Activated CD8-positive, alpha-beta T cell treated with anti-CD3 and anti-CD28 coated beads for 36 hours (primary cell): ENCODE measurements around the gene ITPKB. TPM values are rescaled to one million over a fixed set of nuclear protein-coding genes. Genes with fewer than 3 reads are reported as not detected.

Source experiments
- ATAC-seq: fragments of 200-7000 bp; cut with Tn5 transposase; one replicate; pipeline ENCODE4 v1.10.0; 2021; ENCODE audit warnings: mild to moderate bottlenecking, moderate library complexity
- CTCF ChIA-PET: fragments of 350-600 bp; sonication (Branson Sonifier 250); formaldehyde crosslinking; loops from one replicate; lab custom pipeline; 2021; ENCODE audit warnings: antibody characterized with exemption; lab: Charles Lee
- POLR2A ChIA-PET: fragments of 350-600 bp; sonication (Branson Sonifier 250); formaldehyde crosslinking; loops from one replicate; lab custom pipeline; 2021; ENCODE audit warnings: antibody characterized with exemption; lab: Charles Lee
- DNase-seq: peaks from one replicate; pipeline ENCODE4 v3.0.0-alpha.2; 2020
- H3K27ac Mint-ChIP-seq: one replicate; pipeline ENCODE4 v1.8.0; 2021; ENCODE audit warnings: mild to moderate bottlenecking, mixed read lengths
- H3K27me3 Mint-ChIP-seq: one replicate; pipeline ENCODE4 v1.8.0; 2021; ENCODE audit warnings: mixed read lengths
- H3K36me3 Mint-ChIP-seq: one replicate; pipeline ENCODE4 v1.8.0; 2021; ENCODE audit warnings: low read depth, mixed read lengths
- H3K4me1 Mint-ChIP-seq: one replicate; pipeline ENCODE4 v1.8.0; 2021; ENCODE audit warnings: low read depth, mixed read lengths
- H3K4me3 Mint-ChIP-seq: one replicate; pipeline ENCODE4 v1.8.0; 2021; ENCODE audit warnings: mild to moderate bottlenecking, moderate library complexity, mixed read lengths
- H3K9me3 Mint-ChIP-seq: one replicate; pipeline ENCODE4 v1.8.0; 2021; ENCODE audit warnings: mixed read lengths
- intact Hi-C: fragments of 100-400 bp; cut with micrococcal nuclease; formaldehyde crosslinking; loops from one replicate; pipeline ENCODE4 v1.10.0; 2022
- total RNA-seq, 2 experiments: library from RNA; stranded (reverse); gene quantifications; one replicate each; pipeline ENCODE4 v1.2.3, GENCODE V29; 2021
- TF ChIP-seq, protein P1 (sequence below): fragments of 200-600 bp; IDR thresholded peaks from one replicate; pipeline ENCODE4 v1.8.0; 2022; ENCODE audit warnings: antibody characterized with exemption, mild to moderate bottlenecking

The ITPKB gene
- total RNA-seq, 2 experiments from 2014 or later = 40.8 to 42.6 TPM

DNA sequence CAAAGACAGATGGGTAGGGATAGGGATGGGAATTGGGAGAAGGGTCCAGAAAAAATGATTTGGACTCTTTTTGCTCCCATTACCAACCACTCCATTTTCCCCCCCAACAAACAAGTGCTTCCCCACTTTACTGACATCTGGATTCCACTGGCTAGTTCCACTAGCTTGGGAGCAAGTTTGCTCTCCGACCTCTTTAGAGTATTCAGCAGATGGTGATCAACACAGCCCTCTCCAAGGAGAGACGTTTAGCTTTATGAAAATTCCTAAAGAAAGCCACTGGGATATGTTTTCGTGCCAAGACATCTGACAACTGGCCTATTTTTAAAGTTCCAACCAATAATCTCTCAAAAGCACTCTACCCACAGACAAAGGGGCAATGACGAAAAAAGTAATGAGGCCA is 50.3 kb downstream of the ITPKB start:
- peaks cover 65% of the 10 kb centered on the region for H3K36me3 Mint-ChIP-seq
- peak overlapping the region; percentile 99 for H3K27ac Mint-ChIP-seq
- POLR2A ChIA-PET = interaction anchor here (0.6 to 2.1 kb wide), 11 partner anchors 9 to 56 kb away, joined by 3 to 6 read pairs (median 3); partner anchors contain the start of gene ITPKB
- CTCF ChIA-PET = interaction anchor here (0.6 to 6.1 kb wide), 14 partner anchors 8 to 62 kb away, joined by 3 to 133 read pairs (median 13); partner anchors contain the start of gene ITPKB
- no peak for ATAC-seq
- H3K9me3 Mint-ChIP-seq = no peaks in the 10 kb centered on the region
- DNase-seq = no peak
- TF ChIP-seq, protein P1, sequence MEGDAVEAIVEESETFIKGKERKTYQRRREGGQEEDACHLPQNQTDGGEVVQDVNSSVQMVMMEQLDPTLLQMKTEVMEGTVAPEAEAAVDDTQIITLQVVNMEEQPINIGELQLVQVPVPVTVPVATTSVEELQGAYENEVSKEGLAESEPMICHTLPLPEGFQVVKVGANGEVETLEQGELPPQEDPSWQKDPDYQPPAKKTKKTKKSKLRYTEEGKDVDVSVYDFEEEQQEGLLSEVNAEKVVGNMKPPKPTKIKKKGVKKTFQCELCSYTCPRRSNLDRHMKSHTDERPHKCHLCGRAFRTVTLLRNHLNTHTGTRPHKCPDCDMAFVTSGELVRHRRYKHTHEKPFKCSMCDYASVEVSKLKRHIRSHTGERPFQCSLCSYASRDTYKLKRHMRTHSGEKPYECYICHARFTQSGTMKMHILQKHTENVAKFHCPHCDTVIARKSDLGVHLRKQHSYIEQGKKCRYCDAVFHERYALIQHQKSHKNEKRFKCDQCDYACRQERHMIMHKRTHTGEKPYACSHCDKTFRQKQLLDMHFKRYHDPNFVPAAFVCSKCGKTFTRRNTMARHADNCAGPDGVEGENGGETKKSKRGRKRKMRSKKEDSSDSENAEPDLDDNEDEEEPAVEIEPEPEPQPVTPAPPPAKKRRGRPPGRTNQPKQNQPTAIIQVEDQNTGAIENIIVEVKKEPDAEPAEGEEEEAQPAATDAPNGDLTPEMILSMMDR = no peak
- intact Hi-C loops = loop anchor here (5.0 kb wide), 1 partner anchor 37 kb away; no protein-coding TSS in a partner anchor
- H3K4me3 Mint-ChIP-seq = no peak overlapping the region
- H3K27me3 Mint-ChIP-seq = no peaks in the 10 kb centered on the region
- peaks cover 100% of the 10 kb centered on the region for H3K4me1 Mint-ChIP-seq

DNA sequence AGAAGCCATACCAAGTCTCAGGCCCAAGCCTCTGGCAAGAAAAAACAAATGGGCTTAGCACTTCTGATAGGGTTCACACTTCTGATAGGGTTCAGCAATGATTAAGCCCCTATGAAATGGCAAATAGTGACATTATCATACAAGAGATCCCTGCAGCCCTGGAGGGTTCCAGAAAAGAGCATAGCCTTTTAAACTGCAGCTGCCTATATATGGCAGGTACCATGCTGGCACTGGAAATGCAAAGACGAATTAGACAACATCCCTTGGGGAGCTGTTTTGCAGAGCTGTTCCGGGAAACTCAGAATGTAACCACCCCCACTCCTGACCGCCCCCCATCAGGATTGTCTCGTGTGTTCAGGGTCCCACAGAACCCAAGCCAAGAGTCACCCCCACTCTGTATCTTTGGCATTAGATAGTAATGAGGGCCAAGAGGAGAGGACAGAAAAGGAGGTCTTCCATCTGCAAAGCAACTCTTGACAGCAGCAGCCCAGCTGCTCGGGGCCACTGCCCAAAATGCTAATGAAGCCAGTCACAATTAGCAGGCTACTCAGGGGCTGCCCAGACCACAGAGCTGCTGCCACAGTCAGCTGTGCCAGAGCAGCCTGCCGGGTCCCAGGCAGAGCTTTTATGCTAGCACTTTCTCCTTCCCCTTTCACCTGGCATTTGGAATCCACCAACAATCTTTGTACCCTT is 50.9 kb downstream of the ITPKB start:
- Mint-ChIP-seq H3K27me3 (no peaks in the 10 kb centered on the region), H3K9me3 (no peaks in the 10 kb centered on the region), H3K4me1 (peaks cover 100% of the 10 kb centered on the region), H3K4me3 (no peak overlapping the region), H3K36me3 (peaks cover 66% of the 10 kb centered on the region), H3K27ac (peak overlapping the region; percentile 99)
- DNase-seq = peak; percentile 69
- intact Hi-C loops = loop anchor here (5.0 kb wide), 1 partner anchor 36 kb away; no protein-coding TSS in a partner anchor
- no peak for ATAC-seq
- TF ChIP-seq, protein P1 = no peak
- ChIA-PET CTCF (interaction anchor here (0.8 to 6.1 kb wide), 39 partner anchors 9 to 266 kb away, joined by 3 to 133 read pairs (median 4); partner anchors contain the start of genes ITPKB and STUM), POLR2A (interaction anchor here (0.6 to 2.1 kb wide), 21 partner anchors 10 to 159 kb away, joined by 3 to 19 read pairs (median 3); partner anchors contain the start of gene ITPKB)

DNA sequence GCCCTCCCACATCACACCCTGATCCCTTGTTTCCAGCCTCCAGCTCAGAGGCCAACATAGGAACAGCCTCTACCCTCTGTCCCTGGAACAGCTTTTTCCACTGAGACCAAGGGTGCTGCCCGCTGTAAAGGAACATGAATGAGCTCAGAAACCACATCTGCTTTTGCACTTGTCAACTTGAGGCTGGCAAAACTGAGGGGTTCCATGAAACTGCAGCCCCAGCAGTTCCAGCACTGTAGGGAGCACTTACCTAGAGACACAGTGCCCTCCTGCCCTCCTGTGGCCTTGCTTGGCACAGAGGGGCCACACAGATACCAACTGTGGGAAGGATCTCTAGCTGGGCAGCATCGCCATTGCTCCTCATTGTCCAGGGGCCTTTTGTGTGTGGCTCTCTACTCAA is 51.7 kb downstream of the ITPKB start:
- POLR2A ChIA-PET = interaction anchor here (0.6 to 2.1 kb wide), 17 partner anchors 9 to 160 kb away, joined by 3 to 19 read pairs (median 4); partner anchors contain the start of gene ITPKB
- intact Hi-C loops = loop anchor here (5.0 kb wide), 1 partner anchor 35 kb away; no protein-coding TSS in a partner anchor
- H3K36me3 Mint-ChIP-seq = peaks cover 62% of the 10 kb centered on the region

DNA sequence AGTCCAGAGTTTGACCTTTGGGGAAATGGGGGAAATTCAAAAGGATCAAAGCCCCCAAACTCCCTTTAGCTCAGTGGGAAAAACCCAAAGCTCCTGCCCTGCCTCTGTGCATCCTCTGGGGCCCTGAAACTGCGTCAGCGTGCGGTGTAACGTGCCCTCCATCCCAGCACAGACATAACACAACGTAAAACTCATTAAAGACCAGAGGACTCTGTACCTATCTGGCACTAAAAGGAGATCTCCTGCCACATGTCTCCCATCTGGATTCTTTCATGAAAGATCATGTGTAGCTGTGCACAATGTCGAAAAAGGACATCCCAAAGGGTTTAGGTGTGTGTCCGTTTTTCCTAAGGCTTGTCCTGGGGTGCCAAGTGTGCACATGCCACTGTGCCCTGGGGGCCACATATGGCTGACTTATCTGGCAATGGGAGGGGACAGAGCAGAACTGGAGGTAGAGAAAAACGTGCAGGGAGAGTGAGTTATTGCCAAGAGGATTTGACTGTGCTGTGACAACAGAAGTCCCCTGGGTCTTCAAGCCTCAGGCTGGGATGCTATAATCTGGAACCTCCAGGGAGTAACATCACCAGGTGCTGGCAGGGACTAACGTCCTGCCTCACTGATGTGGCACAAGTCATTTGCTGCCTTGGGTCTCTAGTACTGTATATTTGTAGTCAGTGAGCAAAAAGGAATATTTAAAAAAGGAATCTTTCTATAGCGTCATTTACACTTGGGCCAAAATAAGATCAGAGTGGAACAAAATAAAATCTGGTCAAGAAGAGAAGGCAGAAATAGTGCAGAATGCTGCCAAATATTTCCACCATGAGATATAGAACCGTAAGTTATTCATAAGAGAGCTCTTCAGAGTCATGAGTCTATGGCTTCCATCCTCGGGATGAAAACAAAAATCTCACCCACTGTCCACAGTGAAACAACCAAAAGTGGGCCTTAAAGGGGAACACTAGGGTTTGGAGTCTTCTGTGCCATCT is 52.3 kb downstream of the ITPKB start:
- TF ChIP-seq, protein P1 = no peak
- Mint-ChIP-seq H3K27me3 (no peaks in the 10 kb centered on the region), H3K9me3 (no peaks in the 10 kb centered on the region), H3K27ac (peak overlapping the region; percentile 99), H3K36me3 (peaks cover 57% of the 10 kb centered on the region), H3K4me3 (peak overlapping the region; percentile 15), H3K4me1 (peaks cover 100% of the 10 kb centered on the region)
- ChIA-PET POLR2A (interaction anchor here (0.8 to 2.1 kb wide), 11 partner anchors 8 to 52 kb away, joined by 3 to 19 read pairs (median 4); partner anchors contain the start of gene ITPKB), CTCF (interaction anchor here (0.6 to 6.1 kb wide), 33 partner anchors 9 to 265 kb away, joined by 3 to 133 read pairs (median 6); partner anchors contain the start of gene STUM)
- intact Hi-C loops = loop anchor here (5.0 kb wide), 1 partner anchor 34 kb away; no protein-coding TSS in a partner anchor
- ATAC-seq (no peak), DNase-seq (peak; percentile 64)

More for the DNA sequence above, 51.7 kb downstream of the ITPKB start:
- Mint-ChIP-seq H3K4me1 (peaks cover 100% of the 10 kb centered on the region), H3K4me3 (peak overlapping the region; percentile 15), H3K27ac (peak overlapping the region; percentile 99), H3K27me3 (no peaks in the 10 kb centered on the region), H3K9me3 (no peaks in the 10 kb centered on the region)
- TF ChIP-seq, protein P1 = peak; percentile 61
- CTCF ChIA-PET = interaction anchor here (0.6 to 6.1 kb wide), 41 partner anchors 9 to 265 kb away, joined by 3 to 133 read pairs (median 4); partner anchors contain the start of genes ITPKB and STUM
- DNase-seq (peak; percentile 79), ATAC-seq (peak; percentile 31)
